Parathyroid adenoma (tissue), 2 donors: ENCODE data around the gene ZNF76.

Experiments used
- H2AFZ ChIP-seq: fragments of 300-600 bp; sonication (generic); one replicate; pipeline ENCODE4 v1.7.0; 2017; ENCODE audit warnings: antibody characterized with exemption, mild to moderate bottlenecking
- H3K27ac ChIP-seq: fragments of 300-600 bp; sonication (generic); one replicate; pipeline ENCODE4 v1.7.0; 2017
- H3K27me3 ChIP-seq: fragments of 300-600 bp; sonication (generic); one replicate; pipeline ENCODE4 v1.7.0; 2017; ENCODE audit warnings: low read length; ENCODE audit not compliant: control insufficient read depth, insufficient read depth
- H3K36me3 ChIP-seq: fragments of 300-600 bp; sonication (generic); one replicate; pipeline ENCODE4 v1.7.0; 2017; ENCODE audit warnings: low read length; ENCODE audit not compliant: control insufficient read depth, insufficient read depth
- H3K4me1 ChIP-seq: fragments of 300-600 bp; sonication (generic); one replicate; pipeline ENCODE4 v1.7.0; 2017; ENCODE audit warnings: control low read depth
- H3K4me2 ChIP-seq: fragments of 300-600 bp; sonication (generic); one replicate; pipeline ENCODE4 v1.7.0; 2017; ENCODE audit warnings: low read length
- H3K4me3 ChIP-seq: fragments of 300-600 bp; sonication (generic); one replicate; pipeline ENCODE4 v1.7.0; 2017; ENCODE audit warnings: low read depth, low read length
- H3K79me2 ChIP-seq: fragments of 300-600 bp; sonication (generic); one replicate; pipeline ENCODE4 v1.7.0; 2017; ENCODE audit warnings: control low read depth
- H3K9ac ChIP-seq: fragments of 300-600 bp; sonication (generic); one replicate; pipeline ENCODE4 v1.7.0; 2017; ENCODE audit warnings: mild to moderate bottlenecking
- H3K9me3 ChIP-seq: fragments of 300-600 bp; sonication (generic); one replicate; pipeline ENCODE4 v1.7.0; 2017; ENCODE audit warnings: low read length; ENCODE audit not compliant: control insufficient read depth
- TF ChIP-seq, protein P1 (sequence below): fragments of 300-600 bp; sonication (generic); IDR thresholded peaks from one replicate; pipeline ENCODE4 v1.7.0; 2017; ENCODE audit warnings: antibody characterized with exemption, mild to moderate bottlenecking
- donor health status: primary hyperparathyroidism.

Gene ZNF76

DNA sequence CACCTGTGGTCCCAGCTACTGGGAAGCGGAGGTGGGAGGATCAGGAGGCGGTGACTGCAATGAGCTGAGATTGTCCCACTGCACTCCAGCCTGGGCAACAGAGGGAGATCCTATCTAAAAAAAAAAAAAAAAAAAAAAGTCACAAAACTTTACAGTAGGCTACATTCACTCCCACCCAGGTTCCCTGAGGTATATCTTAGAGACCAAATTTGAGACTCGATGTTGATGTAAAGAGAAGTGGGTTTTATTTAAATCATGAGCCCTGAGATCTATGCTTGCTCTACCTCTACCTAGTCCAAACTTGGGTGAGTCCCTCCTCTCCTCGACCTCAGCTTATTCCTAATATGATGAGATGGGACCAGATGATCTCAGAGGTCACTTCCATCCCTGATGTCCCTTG, 29.3 kb downstream of the ZNF76 start:
- Histone ChIP-seq H3K4me1 (peaks cover 8% of the 10 kb centered on the region), H3K27me3 (no peaks in the 10 kb centered on the region), H3K79me2 (no peaks in the 10 kb centered on the region), H2AFZ (no peak overlapping the region), H3K9me3 (no peaks in the 10 kb centered on the region), H3K4me3 (no peak overlapping the region), H3K4me2 (no peak overlapping the region), H3K27ac (no peak overlapping the region), H3K36me3 (no peaks in the 10 kb centered on the region), H3K9ac (no peak overlapping the region)
- TF ChIP-seq, protein P1, sequence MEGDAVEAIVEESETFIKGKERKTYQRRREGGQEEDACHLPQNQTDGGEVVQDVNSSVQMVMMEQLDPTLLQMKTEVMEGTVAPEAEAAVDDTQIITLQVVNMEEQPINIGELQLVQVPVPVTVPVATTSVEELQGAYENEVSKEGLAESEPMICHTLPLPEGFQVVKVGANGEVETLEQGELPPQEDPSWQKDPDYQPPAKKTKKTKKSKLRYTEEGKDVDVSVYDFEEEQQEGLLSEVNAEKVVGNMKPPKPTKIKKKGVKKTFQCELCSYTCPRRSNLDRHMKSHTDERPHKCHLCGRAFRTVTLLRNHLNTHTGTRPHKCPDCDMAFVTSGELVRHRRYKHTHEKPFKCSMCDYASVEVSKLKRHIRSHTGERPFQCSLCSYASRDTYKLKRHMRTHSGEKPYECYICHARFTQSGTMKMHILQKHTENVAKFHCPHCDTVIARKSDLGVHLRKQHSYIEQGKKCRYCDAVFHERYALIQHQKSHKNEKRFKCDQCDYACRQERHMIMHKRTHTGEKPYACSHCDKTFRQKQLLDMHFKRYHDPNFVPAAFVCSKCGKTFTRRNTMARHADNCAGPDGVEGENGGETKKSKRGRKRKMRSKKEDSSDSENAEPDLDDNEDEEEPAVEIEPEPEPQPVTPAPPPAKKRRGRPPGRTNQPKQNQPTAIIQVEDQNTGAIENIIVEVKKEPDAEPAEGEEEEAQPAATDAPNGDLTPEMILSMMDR: no peak

DNA sequence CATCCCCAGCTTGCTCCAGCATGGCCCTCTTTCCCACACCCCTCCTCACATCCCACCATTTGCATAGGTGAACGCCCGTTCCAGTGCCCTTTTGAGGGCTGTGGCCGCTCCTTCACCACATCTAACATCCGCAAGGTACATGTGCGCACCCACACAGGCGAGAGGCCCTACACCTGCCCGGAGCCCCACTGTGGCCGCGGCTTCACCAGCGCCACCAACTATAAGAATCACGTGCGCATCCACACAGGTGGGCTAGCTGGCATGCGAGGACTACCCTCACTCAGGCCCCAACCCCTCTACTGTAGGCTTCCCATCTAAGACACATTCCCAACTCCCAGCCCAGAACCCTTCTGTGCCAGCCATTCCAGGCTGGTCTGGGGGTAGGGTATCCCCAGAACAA, 32.0 kb downstream of the ZNF76 start:
- Histone ChIP-seq H2AFZ (no peak overlapping the region), H3K36me3 (no peaks in the 10 kb centered on the region), H3K27ac (no peak overlapping the region), H3K4me2 (no peak overlapping the region), H3K79me2 (no peaks in the 10 kb centered on the region), H3K9ac (no peak overlapping the region), H3K4me1 (peaks cover 8% of the 10 kb centered on the region), H3K9me3 (no peaks in the 10 kb centered on the region), H3K27me3 (no peaks in the 10 kb centered on the region), H3K4me3 (no peak overlapping the region)
- TF ChIP-seq, protein P1: no peak

DNA sequence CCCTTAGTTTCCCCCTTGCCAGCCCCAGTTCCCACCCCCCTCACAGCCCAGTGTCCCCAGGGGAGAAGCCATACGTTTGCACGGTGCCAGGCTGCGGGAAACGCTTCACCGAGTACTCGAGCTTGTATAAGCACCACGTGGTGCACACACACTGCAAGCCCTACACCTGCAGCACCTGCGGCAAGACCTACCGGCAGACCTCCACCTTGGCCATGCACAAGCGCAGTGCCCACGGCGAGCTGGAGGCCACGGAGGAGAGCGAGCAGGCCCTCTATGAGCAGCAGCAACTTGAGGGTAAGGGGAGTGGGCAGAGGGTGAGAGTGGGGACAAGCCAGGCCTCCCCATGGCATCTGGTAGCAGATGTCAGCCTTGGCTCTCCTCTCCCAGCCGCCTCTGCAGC, 33.0 kb downstream of the ZNF76 start:
- no peaks in the 10 kb centered on the region for H3K9me3 ChIP-seq
- H2AFZ ChIP-seq: no peak overlapping the region
- no peaks in the 10 kb centered on the region for H3K27me3 ChIP-seq
- H3K36me3 ChIP-seq: no peaks in the 10 kb centered on the region
- H3K79me2 ChIP-seq: no peaks in the 10 kb centered on the region
- no peak overlapping the region for H3K27ac ChIP-seq
- TF ChIP-seq, protein P1: no peak
- peaks cover 12% of the 10 kb centered on the region for H3K4me1 ChIP-seq
- H3K4me3 ChIP-seq: no peak overlapping the region
- H3K4me2 ChIP-seq: no peak overlapping the region
- no peak overlapping the region for H3K9ac ChIP-seq

DNA sequence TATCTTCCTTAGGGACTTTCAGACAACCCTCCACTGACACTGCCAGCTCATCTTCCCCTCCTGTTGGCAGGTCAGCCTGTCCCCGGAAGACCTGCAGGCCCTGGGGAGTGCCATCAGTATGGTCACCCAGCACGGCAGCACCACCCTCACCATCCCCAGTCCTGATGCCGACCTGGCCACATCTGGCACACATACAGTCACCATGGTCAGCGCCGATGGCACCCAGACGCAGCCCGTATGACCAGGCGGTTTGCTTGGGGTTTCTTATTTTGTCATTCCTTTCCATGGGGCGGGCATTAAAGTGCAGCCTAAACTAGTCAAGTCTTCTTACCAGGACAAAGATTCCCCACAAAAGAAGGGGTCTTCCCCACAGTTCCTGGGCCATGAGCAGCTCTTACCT, 34.1 kb downstream of the ZNF76 start:
- TF ChIP-seq, protein P1: no peak
- Histone ChIP-seq H3K27me3 (no peaks in the 10 kb centered on the region), H2AFZ (no peak overlapping the region), H3K4me1 (peaks cover 16% of the 10 kb centered on the region), H3K36me3 (no peaks in the 10 kb centered on the region), H3K9ac (no peak overlapping the region), H3K4me3 (no peak overlapping the region), H3K27ac (no peak overlapping the region), H3K9me3 (no peaks in the 10 kb centered on the region), H3K4me2 (no peak overlapping the region), H3K79me2 (no peaks in the 10 kb centered on the region)

DNA sequence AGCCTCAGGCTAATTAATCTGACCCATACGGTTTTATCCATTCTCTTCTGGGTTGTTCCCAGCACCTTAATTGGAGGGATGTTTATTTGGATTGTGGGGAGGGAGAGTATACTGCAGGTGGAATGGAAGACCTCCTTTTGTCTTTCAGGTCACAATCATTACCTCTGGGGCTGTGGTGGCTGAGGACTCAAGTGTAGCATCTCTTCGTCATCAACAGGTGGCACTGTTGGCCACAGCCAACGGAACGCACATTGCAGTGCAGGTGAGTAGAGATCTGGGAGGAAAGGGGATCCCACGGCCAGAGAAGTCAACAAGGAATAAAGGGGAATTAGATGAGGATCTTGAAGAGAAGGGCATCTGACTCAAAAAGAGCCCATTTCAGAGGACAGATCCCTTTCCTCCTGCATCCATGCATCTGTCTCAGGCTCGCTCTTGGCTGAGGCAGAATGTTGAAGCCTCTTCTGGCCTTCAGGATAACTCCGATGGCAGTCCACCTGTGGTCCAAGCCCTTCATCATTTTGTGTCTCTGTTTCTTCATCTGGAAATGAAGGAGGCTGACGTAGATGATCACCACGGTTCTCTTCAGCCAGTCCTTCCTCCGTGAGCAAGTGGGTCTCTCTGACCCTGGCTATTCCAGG, 34.9 kb downstream of the ZNF76 start:
- TF ChIP-seq, protein P1: peak; percentile 41
- no peak overlapping the region for H3K4me2 ChIP-seq
- H3K4me3 ChIP-seq: no peak overlapping the region
- H2AFZ ChIP-seq: no peak overlapping the region
- H3K9me3 ChIP-seq: no peaks in the 10 kb centered on the region
- H3K4me1 ChIP-seq: peaks cover 15% of the 10 kb centered on the region
- H3K27me3 ChIP-seq: no peaks in the 10 kb centered on the region
- H3K36me3 ChIP-seq: no peaks in the 10 kb centered on the region
- no peaks in the 10 kb centered on the region for H3K79me2 ChIP-seq
- H3K9ac ChIP-seq: no peak overlapping the region
- no peak overlapping the region for H3K27ac ChIP-seq
